Vein endothelial cell (primary cell): Measurements from ENCODE around the gene C6orf47. TPM values are rescaled to one million over a fixed set of nuclear protein-coding genes. Genes with fewer than 3 reads are reported as not detected.

Experiments used
- small RNA-seq: library from RNA; depleted of rRNA; stranded (forward); fragments of <200 nt; gene quantifications from one replicate; pipeline ENCODE3, GENCODE V24; 2012
- total RNA-seq: library from RNA; depleted of rRNA; stranded (reverse); fragments of >200 nt; gene quantifications from 2 replicates; pipeline ENCODE4 v1.2.3, GENCODE V29; 2012

The C6orf47 gene
- total RNA-seq = 20.6 and 21.4 TPM in 2 replicates

GRCh38 chr6:31660381-31661261 is at the start of gene C6orf47:
Gene C6orf47 (minus strand): TSS chr6:31660778. CDS start chr6:31659947, 831 bp downstream.

DNA sequence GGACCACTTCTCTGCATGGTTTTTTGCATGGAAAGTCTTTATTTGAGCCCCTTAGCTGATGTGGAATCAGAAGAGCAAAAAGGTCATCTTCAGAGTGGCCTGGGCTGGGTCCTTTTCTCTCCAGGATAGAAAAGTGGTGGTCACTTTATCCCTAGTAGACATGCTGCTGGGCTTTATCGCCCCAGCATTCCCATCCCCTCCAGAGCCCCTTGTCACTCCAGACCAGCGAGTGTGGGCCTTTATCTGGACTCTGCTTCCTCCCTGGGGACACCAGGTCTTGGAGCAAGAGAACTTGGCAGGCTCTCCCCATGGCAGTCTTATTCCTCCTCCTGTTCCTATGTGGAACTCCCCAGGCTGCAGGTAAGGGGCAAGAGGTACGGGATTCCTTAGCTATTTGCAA is 46.0 kb upstream of the C6orf47 start, which contains the start of gene LY6G6F:
Gene LY6G6F, plus strand, starts transcription at position 268 of the 400 bp plus-strand sequence. Its CDS starts 41 bp downstream, at position 309.

DNA sequence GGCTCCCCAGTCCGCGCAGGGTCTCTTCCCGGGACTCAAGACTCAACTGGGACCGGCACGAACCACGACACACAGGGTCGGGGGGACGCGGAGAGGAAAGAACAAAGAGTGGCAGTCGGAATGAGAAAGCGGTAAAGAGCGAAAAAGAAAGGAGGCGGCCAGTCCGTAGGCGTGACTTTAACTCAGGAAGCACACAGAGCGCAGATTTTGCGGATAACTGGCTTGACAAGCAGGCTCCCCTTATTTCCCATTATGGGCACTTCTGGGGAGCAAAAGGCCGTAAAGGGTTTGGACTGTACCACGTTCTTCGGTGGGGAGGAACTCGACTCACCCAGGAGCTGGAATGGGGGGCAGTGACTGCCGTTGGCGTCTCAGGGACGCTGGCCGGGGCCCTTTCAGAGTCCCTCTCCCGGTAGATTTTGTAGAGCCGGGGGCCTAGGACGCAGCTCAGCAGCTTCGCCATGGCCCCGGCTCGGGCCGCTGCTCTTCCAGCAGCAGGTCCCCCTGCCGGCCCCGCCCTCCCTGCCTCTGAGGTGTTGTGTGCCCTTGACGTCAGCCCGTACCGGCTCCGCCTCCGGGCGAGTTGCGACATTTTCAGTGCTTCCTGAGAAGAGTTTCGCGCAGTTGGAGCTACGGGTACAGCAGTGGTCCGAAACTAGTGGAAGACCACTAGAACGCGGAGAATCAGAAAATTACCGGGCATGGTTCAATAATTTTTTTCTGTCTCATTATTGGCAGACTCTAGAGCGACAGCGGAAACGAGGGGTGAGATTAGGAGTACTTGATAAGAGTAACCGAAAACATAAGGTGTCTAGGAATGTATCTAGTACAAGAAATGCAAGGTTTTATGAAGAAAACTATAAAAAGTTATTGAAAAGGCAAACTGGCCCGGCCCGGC is 42.5 kb upstream of the C6orf47 start, which contains the start of gene ABHD16A:
Gene ABHD16A, minus strand, starts transcription at position 506 of the 898 bp plus-strand sequence. Its CDS starts 43 bp downstream, at position 463.

GRCh38 chr6:31680226-31681134 is 19.9 kb upstream of the C6orf47 start, which contains the start of gene LY6G5C:
Gene LY6G5C (minus strand): TSS chr6:31681067. CDS start chr6:31680373, 694 bp downstream.

GRCh38 chr6:31669676-31670075 is 9.1 kb upstream of the C6orf47 start, which contains the start of gene LY6G5B:
Gene LY6G5B (plus strand): TSS chr6:31669976. CDS start chr6:31670951, 975 bp downstream.

GRCh38 chr6:31665501-31666336 is 5.1 kb upstream of the C6orf47 start, which contains the start of gene CSNK2B:
Gene CSNK2B (plus strand): TSS chr6:31666080. CDS start chr6:31666832, 752 bp downstream.

DNA sequence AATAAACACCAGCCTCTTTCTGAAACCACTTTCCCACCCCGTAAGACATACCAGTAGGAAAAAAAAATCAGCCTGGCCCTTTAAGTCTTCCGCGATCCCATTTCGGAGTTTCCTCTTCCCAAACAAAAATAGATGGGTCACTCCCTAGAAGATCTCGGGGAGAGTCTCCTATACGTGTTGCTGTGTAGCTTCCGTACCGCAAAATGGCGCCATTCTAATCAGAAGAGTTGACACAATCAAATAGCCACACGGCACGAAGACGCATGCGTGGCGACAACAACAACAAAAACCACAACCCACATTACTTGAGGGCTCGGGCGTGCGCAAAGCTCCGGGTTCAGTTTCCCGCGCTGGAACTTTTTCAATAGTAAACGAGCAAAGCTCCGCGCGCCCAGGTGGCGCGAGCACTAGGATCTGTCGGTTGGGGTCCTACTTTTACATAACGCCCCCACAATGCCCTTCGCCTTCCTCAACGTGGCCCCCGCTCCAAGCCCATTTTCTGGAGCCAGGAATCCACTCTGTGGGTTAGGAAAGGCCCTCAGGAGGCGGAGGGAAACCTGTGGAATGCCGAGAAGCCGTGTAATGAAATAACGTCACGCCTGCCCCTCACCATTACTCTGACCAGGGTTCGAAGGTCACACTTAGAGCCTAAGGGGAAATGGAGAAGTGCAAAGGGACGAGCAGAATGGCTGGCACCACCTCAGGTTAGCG is 4.4 kb upstream of the C6orf47 start, which contains the start of gene GPANK1:
Gene GPANK1, minus strand, starts transcription at position 208 of the 711 bp plus-strand sequence. CDS start 519 bp downstream, outside the sequence.

DNA sequence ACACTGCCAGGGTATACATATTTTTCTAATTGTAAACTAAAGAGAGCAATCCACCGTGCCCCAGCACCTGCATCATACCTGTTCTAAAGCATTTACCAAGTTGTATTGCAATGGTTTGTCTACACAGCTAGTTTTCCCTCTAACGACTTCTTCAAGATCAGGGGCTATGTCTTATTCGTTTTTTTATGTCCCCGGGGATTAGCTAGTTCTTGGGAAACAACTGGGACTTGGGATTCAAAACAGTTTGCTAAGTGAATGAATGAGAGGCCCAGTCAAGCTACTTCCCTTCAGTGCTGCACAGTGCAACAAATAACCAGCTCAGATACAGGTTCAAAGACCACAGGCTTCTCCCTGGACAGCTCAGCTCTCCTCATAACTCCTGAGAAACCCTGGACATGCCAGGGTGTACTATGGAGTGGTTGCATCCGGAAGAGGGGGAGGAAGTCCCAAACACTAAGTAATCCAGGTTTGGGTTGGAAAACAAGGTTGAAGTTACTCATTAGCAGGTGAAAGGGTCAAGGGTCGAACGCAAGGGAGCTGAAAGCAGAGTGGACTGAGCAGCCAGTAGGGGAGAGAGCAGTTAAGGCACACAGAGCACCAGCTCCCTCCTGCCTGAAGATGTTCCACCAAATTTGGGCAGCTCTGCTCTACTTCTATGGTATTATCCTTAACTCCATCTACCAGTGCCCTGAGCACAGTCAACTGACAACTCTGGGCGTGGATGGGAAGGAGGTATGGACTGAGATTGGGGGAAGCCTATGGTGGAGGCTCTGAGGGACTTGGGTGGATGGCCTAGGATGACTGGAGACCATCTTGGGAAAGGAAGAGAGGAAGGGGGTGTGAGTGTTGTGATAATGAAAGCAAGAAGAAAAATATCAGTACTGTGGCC is 5.0 kb downstream of the C6orf47 start, which contains the start of gene APOM:
Gene APOM, plus strand, starts transcription at position 546 of the 889 bp plus-strand sequence. Its CDS starts 73 bp downstream, at position 619.

GRCh38 chr6:31620586-31621319 is 39.8 kb downstream of the C6orf47 start, which contains the start of gene PRRC2A:
Gene PRRC2A (plus strand): TSS chr6:31620715. CDS start chr6:31622790, 2,075 bp downstream.

GRCh38 chr6:31614684-31615578 is 45.6 kb downstream of the C6orf47 start, which contains the start of gene AIF1:
Gene AIF1 (plus strand): TSS chr6:31615234. CDS start chr6:31615330, 96 bp downstream.

Small RNAs within 50 kb of the gene (small RNA-seq; reads per million reads assigned to genes)
- 0.08 reads per million for gene MIR4646
- gene MIR6832 = 0.21 reads per million
- not detected for gene RF00019
- gene SNORA38 = 92.3 reads per million, percentile 99 among the genes with 10 or more reads in this experiment
- not detected for gene UQCRHP1

Other genes starting within 250 kb of the C6orf47 start
- 17.6 and 24.3 TPM in 2 replicates for gene MICB, start 162.6 kb downstream of the C6orf47 start, total RNA-seq
- gene MCCD1, start 131.8 kb downstream of the C6orf47 start, total RNA-seq = not detected in 2 replicates
- 458 and 488 TPM in 2 replicates for gene DDX39B, start 118.8 kb downstream of the C6orf47 start, total RNA-seq
- 0.33 and 1.2 TPM in 2 replicates for gene ATP6V1G2, start 114.2 kb downstream of the C6orf47 start, total RNA-seq
- 24.1 and 36.9 TPM in 2 replicates for gene NFKBIL1, start 113.2 kb downstream of the C6orf47 start, total RNA-seq
- gene LTA, start 88.5 kb downstream of the C6orf47 start, total RNA-seq = not detected in 2 replicates
- not detected in 2 replicates for gene TNF, start 85.2 kb downstream of the C6orf47 start, total RNA-seq
- 3.9 and 4.7 TPM in 2 replicates for gene LTB, start 78.4 kb downstream of the C6orf47 start, total RNA-seq
- gene LST1, start 74.5 kb downstream of the C6orf47 start, total RNA-seq = 0.48 TPM in 1 of 2 replicates, not detected in the other
- gene NCR3, start 67.8 kb downstream of the C6orf47 start, total RNA-seq = not detected in 2 replicates
- gene AIF1, start 45.5 kb downstream of the C6orf47 start, total RNA-seq = not detected in 2 replicates
- gene PRRC2A, start 40.1 kb downstream of the C6orf47 start, total RNA-seq = 91.2 and 102 TPM in 2 replicates
- gene BAG6, start 8.1 kb downstream of the C6orf47 start, total RNA-seq = 239 and 265 TPM in 2 replicates
- gene APOM, start 4.9 kb downstream of the C6orf47 start, total RNA-seq = 0.29 and 0.65 TPM in 2 replicates
- gene GPANK1, start 4.2 kb upstream of the C6orf47 start, total RNA-seq = 15.1 and 17.3 TPM in 2 replicates
- gene CSNK2B, start 5.3 kb upstream of the C6orf47 start, total RNA-seq = 205 and 210 TPM in 2 replicates
- 4.2 and 6.1 TPM in 2 replicates for gene LY6G5B, start 9.2 kb upstream of the C6orf47 start, total RNA-seq
- gene LY6G5C, start 20.3 kb upstream of the C6orf47 start, total RNA-seq = 1.3 and 2.4 TPM in 2 replicates
- 37.9 and 40.5 TPM in 2 replicates for gene ABHD16A, start 42.5 kb upstream of the C6orf47 start, total RNA-seq
- not detected in 2 replicates for gene LY6G6F, start 46.1 kb upstream of the C6orf47 start, total RNA-seq
- gene LY6G6D, start 54.6 kb upstream of the C6orf47 start, total RNA-seq = not detected in 2 replicates
- not detected in 2 replicates for gene LY6G6C, start 61.0 kb upstream of the C6orf47 start, total RNA-seq
- gene MPIG6B, start 62.6 kb upstream of the C6orf47 start, total RNA-seq = not detected in 2 replicates
- 87.2 and 113 TPM in 2 replicates for gene DDAH2, start 68.5 kb upstream of the C6orf47 start, total RNA-seq
- gene CLIC1, start 75.8 kb upstream of the C6orf47 start, total RNA-seq = 800 and 906 TPM in 2 replicates
- 12.7 and 18.8 TPM in 2 replicates for gene MSH5, start 79.2 kb upstream of the C6orf47 start, total RNA-seq
- 2.1 TPM in 1 of 2 replicates, not detected in the other for gene SAPCD1, start 101.9 kb upstream of the C6orf47 start, total RNA-seq
- 0.10 and 0.65 TPM in 2 replicates for gene VWA7, start 116.5 kb upstream of the C6orf47 start, total RNA-seq
- 78.5 and 88.8 TPM in 2 replicates for gene VARS1, start 135.0 kb upstream of the C6orf47 start, total RNA-seq
- 42.8 and 45.1 TPM in 2 replicates for gene LSM2, start 146.2 kb upstream of the C6orf47 start, total RNA-seq
- 0.98 and 1.1 TPM in 2 replicates for gene HSPA1L, start 154.5 kb upstream of the C6orf47 start, total RNA-seq
- 53.3 and 53.9 TPM in 2 replicates for gene HSPA1A, start 154.8 kb upstream of the C6orf47 start, total RNA-seq
- 37.2 and 55.5 TPM in 2 replicates for gene HSPA1B, start 167.0 kb upstream of the C6orf47 start, total RNA-seq
- 53.2 and 55.9 TPM in 2 replicates for gene NEU1, start 202.0 kb upstream of the C6orf47 start, total RNA-seq
- under 0.01 and 0.29 TPM in 2 replicates for gene SLC44A4, start 218.2 kb upstream of the C6orf47 start, total RNA-seq
- gene EHMT2, start 236.9 kb upstream of the C6orf47 start, total RNA-seq = 37.7 and 51.6 TPM in 2 replicates
- 1.5 and 2.6 TPM in 2 replicates for gene ZBTB12, start 241.3 kb upstream of the C6orf47 start, total RNA-seq